Stimulated activated CD8-positive, alpha-beta memory T cell treated with anti-CD3 and anti-CD28 coated beads, Interleukin-12 subunit alpha, Interleukin-12 subunit beta, amount 100 ng/mL, for 1 hour (primary cell): ENCODE data around the gene SATL1.
"Not testable (repeated sequence)": the region's sequence is repeated elsewhere in the genome, so short reads cannot be mapped to it uniquely, and the experiment has no call there.

Experiments used
- DNase-seq: peaks from one replicate; pipeline ENCODE4 v3.0.0-alpha.2; 2020; ENCODE audit warnings: low read depth

The SATL1 gene

GRCh38 chrX:85108165-85108564, 135.4 kb downstream of the SATL1 start:
- no peak for DNase-seq

- DNase-seq = no peak
Observed at GRCh38 chrX:85107407-85107806, 136.2 kb downstream of the SATL1 start.

- no peak for DNase-seq
Observed at GRCh38 chrX:85089321-85089840, 154.2 kb downstream of the SATL1 start.

GRCh38 chrX:85084770-85085393, 158.7 kb downstream of the SATL1 start:
- peak; percentile 1 for DNase-seq

- DNase-seq = not testable (repeated sequence)
Observed at GRCh38 chrX:85077247-85077646, 166.3 kb downstream of the SATL1 start.

- no peak for DNase-seq
Observed at GRCh38 chrX:85065512-85066198, 177.9 kb downstream of the SATL1 start.

GRCh38 chrX:85052636-85053343, 190.8 kb downstream of the SATL1 start:
- no peak for DNase-seq

- no peak for DNase-seq
Observed at GRCh38 chrX:85052205-85052604, 191.4 kb downstream of the SATL1 start.

GRCh38 chrX:85051627-85052026, 192.0 kb downstream of the SATL1 start:
- DNase-seq = no peak
